ENCODE measurements around the gene DGKA.

- no peak for TF ChIP-seq CTCF (IDR thresholded peaks at IDR 0.05 in 2 of 3, conservative IDR thresholded peaks at IDR 0.05 in 1 of 3; ENCODE audit: borderline replicate concordance in 1 of 3, insufficient read depth in 1 of 3, low read depth in 2 of 3, low read length in 2 of 3)
- no peak for TF ChIP-seq POLR2AphosphoS5 (IDR thresholded peaks at IDR 0.05; ENCODE audit: low read depth, low read length)
- no peak for TF ChIP-seq EZH2 (IDR thresholded peaks at IDR 0.05)
- TF ChIP-seq ELF1 (IDR thresholded peaks at IDR 0.05; ENCODE audit: borderline replicate concordance, low read depth), result no peak
These were observed 47.4 kb downstream of the DGKA start for GRCh38 chr12:55978393-55978792.
